ENCODE data around the gene TUBGCP2. TPM values are rescaled to one million over a fixed set of nuclear protein-coding genes. Genes with fewer than 3 reads are reported as not detected.

The TUBGCP2 gene
- total and polyA plus RNA-seq, 9 of the 15 experiments (the other 6 are each of a cell fraction or from before 2014, with no cell fraction given) = 4.3 to 56.6 (median 28.4) TPM

- TF ChIP-seq AFF4 (CRISPR knock-in tag; IDR thresholded peaks at IDR 0.05) (0 out of 2 replicates have a peak, but pooled peaks have one; percentile 47), EGR1 (conservative IDR thresholded peaks at IDR 0.05) (peak; percentile 90), USF1 (CRISPR knock-in tag; IDR thresholded peaks at IDR 0.05) (no peak), L3MBTL2 (IDR thresholded peaks at IDR 0.05) (peak; percentile 85), FOXO4 (CRISPR knock-in tag; IDR thresholded peaks at IDR 0.05) (no peak), BRD9 (IDR thresholded peaks at IDR 0.05; ENCODE audit: low read depth, partially characterized antibody) (no peak), CSDE1 (IDR thresholded peaks at IDR 0.05) (no peak), ZBTB17 (CRISPR knock-in tag; IDR thresholded peaks at IDR 0.05) (no peak), ZBTB40 (IDR thresholded peaks at IDR 0.05) (peak; percentile 69), ZBTB40 (CRISPR knock-in tag; IDR thresholded peaks at IDR 0.05) (no peak), TAF1 (IDR thresholded peaks at IDR 0.05; ENCODE audit: control insufficient read depth, extremely low read depth, insufficient read depth, low read length, severe bottlenecking) (peak; percentile 75)
These were observed 48.9 kb upstream of the TUBGCP2 start, which contains the start of gene FUOM (continued) for GRCh38 chr10:133357285-133358161.
